GM12878 (cell line): Measurements from ENCODE around the gene MRC2.

Experiments
- ATF2 ChIP-seq: IDR thresholded peaks from 2 replicates; pipeline ENCODE4 v1.6.1; 2012; ENCODE audit warnings: low read length, inconsistent platforms
- CHD4 ChIP-seq: fragments of 200-600 bp; sonication (generic); IDR thresholded peaks from 2 replicates; pipeline ENCODE4 v1.6.1; 2016; ENCODE audit warnings: mild to moderate bottlenecking
- CREB1 ChIP-seq: IDR thresholded peaks from 2 replicates; pipeline ENCODE4 v1.6.1; 2012; ENCODE audit warnings: low read depth, mild to moderate bottlenecking, inconsistent platforms
- CTCF ChIP-seq, 3 experiments: IDR thresholded peaks in 2 of 3; conservative IDR thresholded peaks in 1 of 3; 2 replicates each; pipeline ENCODE4 v1.5.1; 2011; ENCODE audit warnings: low read depth in 3 of 3, low read length in 3 of 3, mild to moderate bottlenecking in 3 of 3, control low read depth in 2 of 3, moderate library complexity in 2 of 3, inconsistent platforms in 1 of 3, mixed read lengths in 1 of 3; ENCODE audit not compliant: control insufficient read depth in 2 of 3, insufficient read depth in 1 of 3; ENCODE audit errors: extremely low read depth in 1 of 3
- POLR2A ChIP-seq: IDR thresholded peaks from 2 replicates; pipeline ENCODE4 v1.6.1; 2011; ENCODE audit warnings: low read depth, mild to moderate bottlenecking, low read length
- POLR2AphosphoS5 ChIP-seq: IDR thresholded peaks from 2 replicates; pipeline ENCODE4 v1.6.1; 2011; ENCODE audit warnings: mild to moderate bottlenecking, low read length, inconsistent platforms
- SPI1 ChIP-seq: IDR thresholded peaks from 2 replicates; pipeline ENCODE4 v1.6.1; 2011; ENCODE audit warnings: low read depth, mild to moderate bottlenecking, low read length, moderate library complexity, borderline replicate concordance; ENCODE audit not compliant: insufficient read depth
- USF1 ChIP-seq: IDR thresholded peaks from 2 replicates; pipeline ENCODE4 v1.6.1; 2011; ENCODE audit warnings: borderline replicate concordance, low read depth, mild to moderate bottlenecking, moderate library complexity, mixed read lengths, low read length; ENCODE audit not compliant: insufficient read depth; ENCODE audit errors: extremely low read length
- ZSCAN29 ChIP-seq: fragments of 450-650 bp; IDR thresholded peaks from 2 replicates; pipeline ENCODE4 v1.6.1; 2017; ENCODE audit warnings: mild to moderate bottlenecking, moderate library complexity

- TF ChIP-seq CTCF (IDR thresholded peaks at IDR 0.05 in 2 of 3, conservative IDR thresholded peaks at IDR 0.05 in 1 of 3; ENCODE audit: control insufficient read depth in 2 of 3, extremely low read depth in 1 of 3, insufficient read depth in 1 of 3, low read depth in 3 of 3, low read length in 3 of 3) = no peak
- no peak for TF ChIP-seq CHD4
- TF ChIP-seq POLR2A = no peak
- no peak for TF ChIP-seq ZSCAN29
- TF ChIP-seq USF1 = no peak
- no peak for TF ChIP-seq ATF2
- no peak for TF ChIP-seq SPI1
- TF ChIP-seq CREB1 = no peak
- no peak for TF ChIP-seq POLR2AphosphoS5
These were observed 27.4 kb upstream of the MRC2 start for GRCh38 chr17:62599964-62600657.
